Progenitor cell of endocrine pancreas (in vitro differentiated cells): ENCODE data around the gene GTPBP1. TPM values are rescaled to one million over a fixed set of nuclear protein-coding genes. Genes with fewer than 3 reads are reported as not detected.

ENCODE experiments used
- DNase-seq: peaks from one replicate; pipeline ENCODE4 v3.0.0; 2021; ENCODE audit warnings: low spot score; ENCODE audit not compliant: unreplicated experiment
- H3K27ac Mint-ChIP-seq: 2 replicates; pipeline ENCODE4 v1.8.0; 2021; ENCODE audit warnings: mild to moderate bottlenecking, moderate library complexity, mixed read lengths
- H3K27me3 Mint-ChIP-seq: 2 replicates; pipeline ENCODE4 v1.8.0; 2021; ENCODE audit warnings: mixed read lengths
- H3K36me3 Mint-ChIP-seq: 2 replicates; pipeline ENCODE4 v1.8.0; 2022; ENCODE audit warnings: mixed read lengths; ENCODE audit not compliant: insufficient read depth
- H3K4me1 Mint-ChIP-seq: 2 replicates; pipeline ENCODE4 v1.8.0; 2021; ENCODE audit warnings: low read depth, mixed read lengths
- H3K4me3 Mint-ChIP-seq: 2 replicates; pipeline ENCODE4 v1.8.0; 2021; ENCODE audit warnings: low read depth, mild to moderate bottlenecking, moderate library complexity, mixed read lengths
- H3K9me3 Mint-ChIP-seq: 2 replicates; pipeline ENCODE4 v1.8.0; 2021; ENCODE audit warnings: low read depth, mixed read lengths
- CTCF ChIP-seq: fragments of 200-600 bp; sonication (generic); IDR thresholded peaks from one replicate; pipeline ENCODE4 v1.5.0; 2021; ENCODE audit warnings: antibody characterized with exemption, mild to moderate bottlenecking; ENCODE audit not compliant: unreplicated experiment
- total RNA-seq: library from RNA; stranded (reverse); gene quantifications from 2 replicates; pipeline ENCODE4 v1.2.1, GENCODE V29; 2021

GTPBP1 gene
- total RNA-seq, 1 donor from 2014 or later, result 64.0 TPM

DNA sequence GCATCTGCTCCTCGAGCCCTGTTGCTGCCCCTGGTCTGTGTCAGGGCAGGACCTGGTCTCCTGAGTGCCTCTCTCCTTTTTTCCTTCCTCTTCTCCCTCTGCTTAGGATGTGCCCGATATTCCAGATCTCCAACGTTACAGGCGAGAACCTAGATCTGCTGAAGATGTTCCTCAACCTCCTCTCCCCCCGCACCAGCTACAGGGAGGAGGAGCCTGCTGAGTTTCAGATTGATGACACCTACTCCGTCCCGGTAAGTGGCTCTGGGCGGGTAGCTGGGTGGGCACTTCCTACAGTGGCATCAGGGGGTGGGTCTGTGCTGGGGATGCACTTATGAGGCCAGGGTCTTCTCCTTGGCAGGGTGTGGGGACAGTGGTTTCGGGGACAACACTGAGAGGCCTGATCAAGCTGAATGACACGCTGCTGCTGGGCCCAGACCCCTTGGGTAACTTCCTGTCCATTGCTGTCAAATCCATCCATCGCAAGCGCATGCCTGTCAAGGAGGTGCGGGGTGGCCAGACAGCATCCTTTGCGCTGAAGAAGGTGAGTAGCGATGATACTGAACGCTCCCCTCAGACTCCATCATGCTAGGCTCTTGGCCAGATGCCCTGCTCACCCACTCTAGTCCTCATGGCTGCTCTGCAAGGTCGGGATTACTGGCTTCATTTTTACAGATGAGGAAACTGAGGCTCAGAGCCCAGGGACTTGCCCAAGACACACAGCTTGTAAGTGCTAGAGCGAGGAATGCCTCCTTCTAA is 20.3 kb downstream of the GTPBP1 start:
- H3K27ac Mint-ChIP-seq, result no peak overlapping the region
- no peak for TF ChIP-seq CTCF
- H3K4me1 Mint-ChIP-seq, result no peaks in the 10 kb centered on the region
- H3K4me3 Mint-ChIP-seq, result no peak overlapping the region
- H3K36me3 Mint-ChIP-seq, result peaks cover 27% of the 10 kb centered on the region
- H3K27me3 Mint-ChIP-seq, result no peaks in the 10 kb centered on the region
- H3K9me3 Mint-ChIP-seq, result no peaks in the 10 kb centered on the region
- DNase-seq, result no peak

DNA sequence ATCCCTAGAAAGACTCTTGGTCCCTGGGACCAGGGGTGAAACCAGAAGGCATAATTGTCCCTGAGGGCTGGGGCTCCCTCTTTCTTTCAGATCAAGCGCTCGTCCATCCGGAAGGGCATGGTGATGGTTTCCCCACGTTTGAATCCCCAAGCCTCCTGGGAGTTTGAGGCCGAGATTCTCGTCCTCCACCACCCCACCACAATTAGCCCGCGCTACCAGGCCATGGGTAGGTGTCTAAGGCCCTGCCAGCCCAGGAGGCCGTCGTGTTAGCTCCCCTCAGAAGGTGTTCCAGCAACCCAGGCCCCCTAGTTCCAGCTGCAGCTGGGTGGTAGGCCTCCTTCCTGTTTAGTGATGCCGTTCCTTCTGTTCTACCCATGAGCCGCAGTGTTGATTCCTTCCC is 21.4 kb downstream of the GTPBP1 start:
- Mint-ChIP-seq H3K4me3 (no peak overlapping the region), H3K9me3 (no peaks in the 10 kb centered on the region), H3K27ac (no peak overlapping the region), H3K4me1 (no peaks in the 10 kb centered on the region), H3K27me3 (no peaks in the 10 kb centered on the region), H3K36me3 (peaks cover 22% of the 10 kb centered on the region)
- DNase-seq, result no peak
- TF ChIP-seq CTCF, result no peak

GRCh38 chr22:38727530-38728451 is 22.0 kb downstream of the GTPBP1 start:
- no peak overlapping the region for H3K27ac Mint-ChIP-seq
- TF ChIP-seq CTCF, result no peak

GRCh38 chr22:38728871-38729796 is 23.4 kb downstream of the GTPBP1 start:
- Mint-ChIP-seq H3K9me3 (no peaks in the 10 kb centered on the region), H3K36me3 (peaks cover 17% of the 10 kb centered on the region), H3K4me1 (peaks cover 3% of the 10 kb centered on the region), H3K27me3 (no peaks in the 10 kb centered on the region), H3K4me3 (no peak overlapping the region), H3K27ac (no peak overlapping the region)
- TF ChIP-seq CTCF, result no peak
- DNase-seq, result no peak

More at GRCh38 chr22:38727530-38728451, 22.0 kb downstream of the GTPBP1 start:
- DNase-seq, result no peak
- Mint-ChIP-seq H3K27me3 (no peaks in the 10 kb centered on the region), H3K36me3 (peaks cover 18% of the 10 kb centered on the region), H3K4me3 (no peak overlapping the region), H3K4me1 (no peaks in the 10 kb centered on the region), H3K9me3 (no peaks in the 10 kb centered on the region)

GRCh38 chr22:38729946-38730345 is 24.2 kb downstream of the GTPBP1 start:
- DNase-seq, result no peak
- Mint-ChIP-seq H3K9me3 (no peaks in the 10 kb centered on the region), H3K4me3 (no peak overlapping the region), H3K36me3 (peaks cover 16% of the 10 kb centered on the region), H3K4me1 (peaks cover 3% of the 10 kb centered on the region), H3K27ac (no peak overlapping the region), H3K27me3 (no peaks in the 10 kb centered on the region)
- no peak for TF ChIP-seq CTCF
